ENCODE data around the gene DDIT3.
A peak's percentile ranks its signal among the peaks of the same experiment; 100 is the strongest.
"Not testable (repeated sequence)": the region's sequence is repeated elsewhere in the genome, so short reads cannot be mapped to it uniquely, and the experiment has no call there.

DDIT3 gene, protein sequence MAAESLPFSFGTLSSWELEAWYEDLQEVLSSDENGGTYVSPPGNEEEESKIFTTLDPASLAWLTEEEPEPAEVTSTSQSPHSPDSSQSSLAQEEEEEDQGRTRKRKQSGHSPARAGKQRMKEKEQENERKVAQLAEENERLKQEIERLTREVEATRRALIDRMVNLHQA

DNA sequence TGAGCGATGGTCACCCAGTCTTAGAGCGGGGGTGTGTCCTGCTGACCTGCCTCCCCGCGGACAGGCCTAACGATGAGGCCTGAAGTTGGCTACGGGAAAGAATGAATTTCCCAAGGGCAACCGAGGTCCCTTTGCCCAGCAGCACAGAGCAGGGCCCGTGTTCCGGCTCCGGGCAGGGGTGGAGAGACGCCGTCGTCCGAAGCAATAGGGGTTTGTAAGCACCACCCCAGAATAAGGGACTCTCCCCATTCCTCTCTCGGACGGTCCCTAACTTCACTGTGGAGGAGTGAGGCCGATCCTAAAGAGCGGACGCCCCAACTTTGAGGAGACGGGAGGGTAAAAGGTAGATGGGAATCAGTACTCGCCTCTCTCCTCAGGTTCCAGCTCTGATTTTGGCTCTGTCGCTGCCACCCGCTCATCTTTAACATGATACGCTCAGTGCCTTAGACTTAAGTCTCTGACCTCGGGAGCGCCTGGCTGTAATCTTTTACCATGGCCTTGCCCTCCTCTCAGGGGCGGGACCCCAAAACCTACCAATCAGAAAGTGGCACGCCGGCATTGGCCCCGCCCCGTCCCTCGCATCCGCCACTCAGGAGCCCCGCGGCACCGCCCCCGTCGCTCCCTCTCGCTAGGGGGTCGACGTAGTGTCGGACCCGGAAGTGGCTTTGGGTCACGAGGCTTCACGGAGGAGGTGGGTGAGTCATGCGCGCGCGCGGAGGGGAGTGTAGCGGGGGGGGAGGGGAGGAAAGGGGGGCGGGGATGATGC is at the start of gene DDIT3:
TSS of gene DDIT3 (minus strand) at position 462 of the 766 bp plus-strand sequence. CDS start 3,108 bp downstream, outside the sequence.
- peak; percentile 99 to 100 for DNase-seq (ENCODE audit: low read depth in 2 of 2, low spot score in 1 of 2)

GRCh38 chr12:57569858-57570257 is 49.5 kb upstream of the DDIT3 start:
- no peak for DNase-seq (ENCODE audit: low read depth in 2 of 2, low spot score in 1 of 2)

DNA sequence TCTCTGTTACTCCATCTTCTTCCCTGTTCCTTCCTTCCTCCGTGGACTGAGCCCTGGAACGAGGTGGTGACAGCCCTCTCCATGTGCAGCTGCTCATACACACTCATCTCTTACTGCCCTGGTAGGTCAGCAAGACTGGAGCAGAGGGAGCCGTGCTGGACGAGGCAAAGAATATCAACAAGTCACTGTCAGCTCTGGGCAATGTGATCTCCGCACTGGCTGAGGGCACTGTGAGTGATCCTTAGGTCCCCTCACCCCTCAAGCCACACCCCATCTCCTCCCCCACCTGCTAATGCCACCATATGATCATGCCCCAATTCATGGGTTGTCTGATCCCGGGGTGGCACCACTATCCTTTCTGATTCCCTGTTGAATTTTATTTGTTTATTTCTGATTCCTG is 48.5 kb upstream of the DDIT3 start:
- DNase-seq (ENCODE audit: low read depth in 2 of 2, low spot score in 1 of 2), result no peak

DNA sequence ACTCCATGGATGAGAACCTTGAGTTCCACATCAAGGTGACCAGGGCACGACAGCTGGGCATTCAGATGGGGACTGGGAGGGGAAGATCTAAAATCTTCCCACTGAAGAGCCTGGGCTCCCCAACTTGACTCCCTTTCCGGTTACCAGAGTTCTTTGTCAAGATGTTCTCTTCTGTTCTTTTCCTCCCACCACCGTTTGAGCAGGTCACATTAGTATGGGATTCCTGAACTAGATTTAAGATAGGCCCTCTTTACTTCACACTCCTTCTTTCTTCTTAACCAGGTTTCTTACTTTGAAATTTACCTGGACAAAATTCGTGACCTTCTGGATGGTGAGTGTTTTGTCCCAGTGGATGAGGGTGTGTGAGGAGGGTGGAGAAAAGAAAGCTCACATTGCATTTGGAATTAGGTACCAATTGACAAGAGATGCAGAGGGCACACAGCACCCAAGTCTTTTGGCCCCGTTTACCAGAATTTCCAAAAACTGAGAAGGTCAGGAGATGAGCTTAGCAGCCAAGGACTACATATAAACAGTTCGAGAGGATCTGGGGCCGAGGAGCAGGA is 43.9 kb upstream of the DDIT3 start:
- DNase-seq (ENCODE audit: low read depth in 2 of 2, low spot score in 1 of 2), result no peak

DNA sequence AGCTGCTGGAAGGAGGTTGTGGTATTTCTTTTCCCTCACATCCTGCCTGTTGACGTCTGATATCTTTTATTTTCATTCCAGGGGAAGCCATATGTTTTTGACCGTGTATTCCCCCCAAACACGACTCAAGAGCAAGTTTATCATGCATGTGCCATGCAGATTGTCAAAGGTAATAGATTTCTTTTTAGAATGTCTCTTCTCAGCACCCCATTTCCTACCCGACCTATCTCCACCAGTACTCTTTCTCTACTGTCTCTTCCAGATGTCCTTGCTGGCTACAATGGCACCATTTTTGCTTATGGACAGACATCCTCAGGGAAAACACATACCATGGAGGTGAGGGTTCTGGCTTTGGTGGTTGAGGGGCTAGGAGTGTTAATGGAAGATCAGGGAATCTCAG is 43.0 kb upstream of the DDIT3 start:
- no peak for DNase-seq (ENCODE audit: low read depth in 2 of 2, low spot score in 1 of 2)

GRCh38 chr12:57561117-57561516 is 40.8 kb upstream of the DDIT3 start:
- not testable (repeated sequence) for DNase-seq (ENCODE audit: low read depth in 2 of 2, low spot score in 1 of 2)

- DNase-seq (ENCODE audit: low read depth in 2 of 2, low spot score in 1 of 2), result no peak
Observed at GRCh38 chr12:57560516-57560915, 40.2 kb upstream of the DDIT3 start.

DNA sequence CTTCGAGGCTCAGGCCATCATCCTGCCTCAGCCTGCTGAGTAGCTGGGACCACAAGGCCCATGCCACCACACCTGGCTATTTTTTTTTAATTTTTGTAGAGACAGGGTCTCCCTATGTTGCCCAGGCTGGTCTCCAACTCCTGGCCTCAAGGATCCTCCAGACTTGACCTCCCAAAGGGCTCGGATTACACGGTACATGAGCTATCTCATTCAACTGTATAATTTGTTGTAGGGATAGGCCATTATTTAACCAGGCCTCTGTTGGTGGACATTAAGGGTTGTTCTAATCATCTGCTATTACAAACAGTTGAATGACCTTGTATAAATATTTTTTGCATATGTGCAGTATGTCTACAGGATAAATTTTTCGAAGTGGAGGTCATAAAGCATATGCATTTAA is 38.5 kb upstream of the DDIT3 start:
- DNase-seq (ENCODE audit: low read depth in 2 of 2, low spot score in 1 of 2), result no peak

DNA sequence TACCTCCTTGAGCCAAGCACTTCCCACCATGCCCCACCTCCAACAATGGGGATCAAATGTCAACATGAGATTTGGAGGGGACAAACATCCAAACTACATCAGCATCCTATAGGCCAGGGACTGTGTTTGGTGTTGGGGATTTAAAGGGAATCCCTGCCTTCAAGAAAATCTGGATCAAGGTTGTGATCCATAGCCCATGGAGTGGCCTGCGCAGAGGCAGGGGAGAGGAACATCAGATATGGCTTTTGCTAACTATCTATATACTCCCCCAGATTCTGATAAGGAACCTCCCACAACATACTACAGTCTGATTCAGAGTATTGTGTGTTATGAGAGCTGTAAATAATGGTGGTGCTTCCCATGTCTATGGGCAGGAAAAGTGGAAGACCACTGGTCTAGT is 34.6 kb upstream of the DDIT3 start:
- no peak for DNase-seq (ENCODE audit: low read depth in 2 of 2, low spot score in 1 of 2)

DNA sequence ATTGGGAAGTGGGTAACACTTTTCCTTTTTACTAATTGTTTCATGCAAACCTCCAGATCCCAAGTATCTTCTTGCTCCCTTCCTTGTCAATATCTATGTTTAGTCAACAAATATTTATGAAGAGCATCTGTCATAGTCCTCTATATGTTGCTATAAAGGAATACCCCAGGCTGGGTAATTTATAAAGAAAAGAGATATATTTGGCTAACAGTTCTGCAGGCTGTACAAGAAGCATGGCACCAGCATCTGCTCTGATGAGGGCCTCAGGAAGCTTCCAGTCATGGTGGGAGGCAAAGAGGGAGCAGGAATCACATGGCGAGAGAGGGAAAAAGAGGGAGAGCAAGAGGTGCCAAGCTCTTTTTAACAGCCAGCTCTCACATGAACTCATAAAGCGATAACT is 34.1 kb upstream of the DDIT3 start:
- DNase-seq (ENCODE audit: low read depth in 2 of 2, low spot score in 1 of 2), result no peak

GRCh38 chr12:57553343-57554202 is 33.3 kb upstream of the DDIT3 start:
- DNase-seq (ENCODE audit: low read depth in 2 of 2, low spot score in 1 of 2), result no peak

DNA sequence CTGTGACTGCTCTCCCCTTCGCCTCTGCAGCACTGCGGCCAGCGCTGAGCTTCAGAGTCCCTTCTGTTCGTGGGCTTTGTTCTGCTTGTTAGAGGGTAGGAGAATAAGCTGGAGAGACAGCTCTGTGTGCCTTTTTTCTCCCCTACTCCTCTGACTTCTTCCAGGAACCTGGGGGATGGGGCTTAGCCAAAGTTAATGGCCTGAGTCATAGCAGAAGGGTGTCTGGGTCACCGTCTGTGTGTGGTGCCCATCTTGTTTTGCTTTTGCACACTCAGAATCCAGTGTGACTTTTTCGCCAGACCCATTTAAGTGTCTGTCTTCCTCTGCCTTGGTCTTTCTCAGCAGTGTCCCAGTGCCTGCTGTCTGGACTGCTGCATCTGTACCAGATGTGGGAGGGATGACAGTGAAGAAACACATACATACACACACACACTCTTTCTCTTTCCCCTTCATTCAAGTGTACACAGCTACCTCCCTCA is 32.6 kb upstream of the DDIT3 start:
- no peak for DNase-seq (ENCODE audit: low read depth in 2 of 2, low spot score in 1 of 2)

DNA sequence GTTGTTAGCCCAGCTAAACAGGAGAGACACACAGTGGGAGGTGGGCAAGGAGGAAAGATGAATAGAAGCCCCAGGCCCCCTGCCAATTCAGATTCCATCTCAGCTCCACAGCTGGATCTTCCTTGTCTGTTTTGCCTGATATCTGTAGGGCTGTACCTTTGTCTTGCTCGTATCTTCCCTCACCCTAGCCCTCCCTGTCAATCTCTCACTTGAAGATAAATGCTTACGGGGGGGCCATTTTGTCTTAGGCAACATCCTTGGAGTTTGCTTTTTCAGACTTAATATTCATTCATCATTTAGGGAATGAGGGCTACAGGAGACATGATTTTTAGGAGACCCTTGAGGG is 32.0 kb upstream of the DDIT3 start:
- no peak for DNase-seq (ENCODE audit: low read depth in 2 of 2, low spot score in 1 of 2)

- no peak for DNase-seq (ENCODE audit: low read depth in 2 of 2, low spot score in 1 of 2)
Observed at GRCh38 chr12:57551637-57552305, 31.5 kb upstream of the DDIT3 start.

DNA sequence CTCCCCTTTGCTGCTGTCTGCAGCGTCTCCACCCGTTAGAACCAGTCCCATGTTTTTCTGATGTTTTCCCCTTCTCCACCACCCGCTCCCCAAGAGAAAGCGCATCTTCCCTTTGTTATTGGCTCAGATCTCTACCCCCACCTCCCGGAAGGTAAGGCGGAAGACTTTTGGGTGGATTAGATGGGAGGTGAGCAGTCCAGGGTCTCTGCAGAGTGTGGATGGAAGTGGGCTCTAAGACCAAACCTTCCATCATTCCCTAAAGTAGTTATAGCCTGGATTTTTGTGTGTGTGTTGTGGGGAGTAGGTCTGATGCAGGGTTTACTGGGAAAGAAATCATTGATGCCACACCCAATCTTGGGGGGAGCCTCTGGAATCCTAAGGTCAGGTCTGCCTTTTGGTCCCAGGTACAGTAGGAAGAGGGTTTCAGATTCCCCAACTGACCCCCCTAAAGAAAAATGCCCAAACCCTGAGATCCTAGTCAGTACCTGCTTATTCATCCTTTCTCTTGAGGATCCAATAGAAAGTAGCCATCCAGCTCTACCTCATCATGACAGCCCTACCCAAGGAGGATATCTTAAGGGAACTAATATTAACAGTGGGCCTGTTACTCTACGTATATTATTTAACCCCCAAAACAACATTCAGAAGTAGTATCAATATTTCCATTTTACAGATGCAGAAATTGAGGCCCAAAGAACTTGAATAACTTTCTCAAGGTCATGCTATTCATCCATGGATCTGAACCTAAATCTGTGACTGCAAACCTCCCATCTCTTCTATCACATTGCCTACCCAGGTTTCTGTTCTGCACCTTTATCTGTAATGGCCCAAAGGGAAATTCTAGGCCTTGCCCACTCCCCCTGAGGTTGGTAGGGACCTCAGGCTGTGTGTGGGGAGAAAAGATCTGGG is 30.6 kb upstream of the DDIT3 start:
- DNase-seq (ENCODE audit: low read depth in 2 of 2, low spot score in 1 of 2), result no peak

DNA sequence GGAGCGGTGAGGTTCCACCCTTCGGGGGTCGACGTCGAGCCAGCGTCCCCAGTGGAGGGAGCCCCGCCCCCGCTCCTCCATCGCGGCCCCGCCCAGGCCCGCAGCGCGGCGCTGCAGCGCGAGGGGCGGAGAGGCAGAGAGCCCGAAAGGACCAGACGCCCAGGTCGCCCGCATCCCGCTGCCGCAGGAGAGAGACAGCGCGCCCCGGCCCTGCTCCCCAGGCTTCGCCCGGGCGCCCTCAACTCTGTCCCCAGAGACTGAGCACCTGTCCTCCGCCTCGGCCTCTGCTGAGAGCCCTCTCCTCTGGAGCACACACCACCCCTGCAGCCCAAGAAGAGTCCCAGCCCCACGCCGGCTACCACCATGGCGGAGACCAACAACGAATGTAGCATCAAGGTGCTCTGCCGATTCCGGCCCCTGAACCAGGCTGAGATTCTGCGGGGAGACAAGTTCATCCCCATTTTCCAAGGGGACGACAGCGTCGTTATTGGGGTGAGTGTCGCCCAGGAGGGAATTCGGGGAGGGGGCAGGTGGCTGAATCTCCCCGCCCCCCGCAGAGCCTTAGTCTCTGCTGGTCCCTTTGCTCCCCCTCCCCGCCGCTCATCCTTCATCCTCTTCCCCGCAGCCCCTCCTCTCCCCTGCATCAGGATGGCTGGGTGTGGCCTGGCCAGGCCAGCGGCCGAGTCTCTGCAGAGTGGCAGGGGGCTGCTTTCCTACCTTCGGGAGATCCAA is 29.8 kb upstream of the DDIT3 start, which contains the start of gene KIF5A:
TSS of gene KIF5A (plus strand) at position 136 of the 732 bp plus-strand sequence. CDS start at position 364, 228 bp downstream.
- peak; percentile 6 to 12 for DNase-seq (ENCODE audit: low read depth in 2 of 2, low spot score in 1 of 2)

- no peak for DNase-seq (ENCODE audit: low read depth in 2 of 2, low spot score in 1 of 2)
Observed at GRCh38 chr12:57549203-57549908, 29.0 kb upstream of the DDIT3 start.

- DNase-seq (ENCODE audit: low read depth in 2 of 2, low spot score in 1 of 2), result no peak
Observed at GRCh38 chr12:57548488-57548887, 28.2 kb upstream of the DDIT3 start.

DNA sequence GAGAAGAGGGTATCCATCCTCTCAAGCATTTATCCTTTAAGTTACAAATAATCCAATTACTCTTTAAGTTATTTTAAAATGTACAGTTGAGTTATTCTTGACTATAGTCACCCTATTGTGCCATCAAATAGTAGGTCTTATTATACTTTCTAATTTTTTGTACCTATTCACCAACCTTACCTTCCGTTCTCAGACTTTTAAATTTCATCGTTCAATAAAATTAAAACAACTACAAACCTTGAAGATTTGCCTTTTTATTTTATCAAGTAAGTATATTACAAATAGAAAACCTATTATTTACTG is 27.6 kb upstream of the DDIT3 start:
- DNase-seq (ENCODE audit: low read depth in 2 of 2, low spot score in 1 of 2), result no peak

All from stimulated activated CD8-positive, alpha-beta memory T cell treated with anti-CD3 and anti-CD28 coated beads, Interleukin-4, amount 100 ng/mL, for 4 hours (primary cell).